Measurements from ENCODE around the gene PFKFB2. TPM values are rescaled to one million over a fixed set of nuclear protein-coding genes. Genes with fewer than 3 reads are reported as not detected.

The PFKFB2 gene
- polyA plus RNA-seq, 3 donors = 2.1 to 6.9 (median 2.3) TPM

- H3K9ac ChIP-seq (ENCODE audit: insufficient read depth, low read length, poor library complexity, severe bottlenecking) = no peak overlapping the region
- H3K4me1 ChIP-seq (ENCODE audit: control insufficient read depth in 1 of 2, insufficient read depth in 2 of 2, low read length in 2 of 2) = peaks cover 6 to 9% of the 10 kb centered on the region in 2 donors
- no peak overlapping the region for H2AFZ ChIP-seq (ENCODE audit: insufficient read depth, low read depth, low read length, poor library complexity, severe bottlenecking)
- H3K79me2 ChIP-seq (ENCODE audit: insufficient read depth, low read length) = no peaks in the 10 kb centered on the region
- no peak overlapping the region for H3K4me3 ChIP-seq (replicated peaks in 1 of 3; ENCODE audit: low read depth in 2 of 3, low read length in 3 of 3)
- TF ChIP-seq CTCF (IDR thresholded peaks at IDR 0.05) = no peak
- Mint-ChIP-seq H3K4me3 (no peak overlapping the region), H3K36me3 (peaks cover 0 to 2% of the 10 kb centered on the region in 2 donors), H3K9me3 (peaks cover 0 to 2% (median 0%) of the 10 kb centered on the region in 7 donors), H3K27me3 (ENCODE audit: low read depth in 3 of 3) (no peaks in the 10 kb centered on the region), H3K27ac (no peak overlapping the region), H3K4me1 (peaks cover 31% of the 10 kb centered on the region)
- intact Hi-C loops (cut with micrococcal nuclease) = no loop called here
- H3K27ac ChIP-seq (ENCODE audit: low read depth in 1 of 2, low read length in 2 of 2) = no peak overlapping the region
- DNase-seq = no peak
- no peak overlapping the region for H3K4me2 ChIP-seq (replicated peaks; ENCODE audit: extremely low read depth, low read length, poor library complexity, severe bottlenecking)
- H3K9me3 ChIP-seq (replicated peaks in 1 of 2; ENCODE audit: control insufficient read depth in 1 of 2, insufficient read depth in 1 of 2, low read length in 2 of 2) = no peaks in the 10 kb centered on the region
- H3K36me3 ChIP-seq (replicated peaks in 1 of 2; ENCODE audit: control insufficient read depth in 1 of 2, insufficient read depth in 2 of 2, low read length in 2 of 2) = no peaks in the 10 kb centered on the region
- 97% methylated on average over 3 of the region's 4 CpGs for WGBS (ENCODE audit: insufficient coverage)
- H3K27me3 ChIP-seq (ENCODE audit: control insufficient read depth in 2 of 2, insufficient read depth in 2 of 2, low read length in 2 of 2) = no peaks in the 10 kb centered on the region
- H4K20me1 ChIP-seq (ENCODE audit: insufficient read depth, low read length) = no peaks in the 10 kb centered on the region
These were observed 34.4 kb upstream of the PFKFB2 start for GRCh38 chr1:207018707-207019106.

- Histone ChIP-seq H3K27me3 (ENCODE audit: control insufficient read depth in 2 of 2, insufficient read depth in 2 of 2, low read length in 2 of 2) (no peaks in the 10 kb centered on the region), H2AFZ (ENCODE audit: insufficient read depth, low read depth, low read length, poor library complexity, severe bottlenecking) (no peak overlapping the region), H3K27ac (ENCODE audit: low read depth in 1 of 2, low read length in 2 of 2) (no peak overlapping the region), H3K36me3 (replicated peaks in 1 of 2; ENCODE audit: control insufficient read depth in 1 of 2, insufficient read depth in 2 of 2, low read length in 2 of 2) (no peaks in the 10 kb centered on the region), H3K9ac (ENCODE audit: insufficient read depth, low read length, poor library complexity, severe bottlenecking) (no peak overlapping the region), H3K4me3 (replicated peaks in 1 of 3; ENCODE audit: low read depth in 2 of 3, low read length in 3 of 3) (no peak overlapping the region), H4K20me1 (ENCODE audit: insufficient read depth, low read length) (no peaks in the 10 kb centered on the region), H3K4me2 (replicated peaks; ENCODE audit: extremely low read depth, low read length, poor library complexity, severe bottlenecking) (no peak overlapping the region), H3K4me1 (ENCODE audit: control insufficient read depth in 1 of 2, insufficient read depth in 2 of 2, low read length in 2 of 2) (peaks cover 10 to 13% of the 10 kb centered on the region in 2 donors), H3K79me2 (ENCODE audit: insufficient read depth, low read length) (no peaks in the 10 kb centered on the region), H3K9me3 (replicated peaks in 1 of 2; ENCODE audit: control insufficient read depth in 1 of 2, insufficient read depth in 1 of 2, low read length in 2 of 2) (no peaks in the 10 kb centered on the region)
- no peak for TF ChIP-seq CTCF (IDR thresholded peaks at IDR 0.05)
- H3K4me3 Mint-ChIP-seq = no peak overlapping the region
- no peaks in the 10 kb centered on the region for H3K27me3 Mint-ChIP-seq (ENCODE audit: low read depth in 3 of 3)
- peaks cover 34% of the 10 kb centered on the region for H3K4me1 Mint-ChIP-seq
- H3K27ac Mint-ChIP-seq = no peak overlapping the region
- no peak for DNase-seq
- intact Hi-C loops (cut with micrococcal nuclease) = no loop called here
- peaks cover 0 to 2% of the 10 kb centered on the region in 2 donors for H3K36me3 Mint-ChIP-seq
- peaks cover 0 to 2% (median 0%) of the 10 kb centered on the region in 7 donors for H3K9me3 Mint-ChIP-seq
- 100% methylated on average over 1 of the region's 2 CpGs for WGBS (ENCODE audit: insufficient coverage)
These were observed 33.9 kb upstream of the PFKFB2 start for GRCh38 chr1:207019161-207019560.
